Upper lobe of left lung (tissue), 4 donors: ENCODE data around the gene MUC6.

Source experiments
- EP300 ChIP-seq, 4 donors: sonication (generic); formaldehyde crosslinking; IDR thresholded peaks; one replicate each; pipeline ENCODE4 v1.5.1; 2017; ENCODE audit warnings: antibody characterized with exemption in 4 of 4, control low read depth in 2 of 4
- POLR2A ChIP-seq, 4 donors: fragments of 450-650 bp; IDR thresholded peaks; one replicate each; pipeline ENCODE4 v1.5.1; 2016 to 2017; ENCODE audit warnings: antibody characterized with exemption in 4 of 4, mild to moderate bottlenecking in 2 of 4
- POLR2AphosphoS5 ChIP-seq, 2 donors: sonication (generic); formaldehyde crosslinking; IDR thresholded peaks; one replicate each; pipeline ENCODE4 v1.5.1; 2017; ENCODE audit warnings: antibody characterized with exemption in 2 of 2
- TF ChIP-seq, protein P1 (sequence below), 6 experiments: fragments of 450-650 bp in 4 of 6; fragments of 200-600 bp in 2 of 6; sonication (generic) in 2 of 6; IDR thresholded peaks; one replicate each; pipeline ENCODE4 v1.5.1; 2016 to 2019; ENCODE audit warnings: antibody characterized with exemption in 6 of 6

- TF ChIP-seq, protein P1, sequence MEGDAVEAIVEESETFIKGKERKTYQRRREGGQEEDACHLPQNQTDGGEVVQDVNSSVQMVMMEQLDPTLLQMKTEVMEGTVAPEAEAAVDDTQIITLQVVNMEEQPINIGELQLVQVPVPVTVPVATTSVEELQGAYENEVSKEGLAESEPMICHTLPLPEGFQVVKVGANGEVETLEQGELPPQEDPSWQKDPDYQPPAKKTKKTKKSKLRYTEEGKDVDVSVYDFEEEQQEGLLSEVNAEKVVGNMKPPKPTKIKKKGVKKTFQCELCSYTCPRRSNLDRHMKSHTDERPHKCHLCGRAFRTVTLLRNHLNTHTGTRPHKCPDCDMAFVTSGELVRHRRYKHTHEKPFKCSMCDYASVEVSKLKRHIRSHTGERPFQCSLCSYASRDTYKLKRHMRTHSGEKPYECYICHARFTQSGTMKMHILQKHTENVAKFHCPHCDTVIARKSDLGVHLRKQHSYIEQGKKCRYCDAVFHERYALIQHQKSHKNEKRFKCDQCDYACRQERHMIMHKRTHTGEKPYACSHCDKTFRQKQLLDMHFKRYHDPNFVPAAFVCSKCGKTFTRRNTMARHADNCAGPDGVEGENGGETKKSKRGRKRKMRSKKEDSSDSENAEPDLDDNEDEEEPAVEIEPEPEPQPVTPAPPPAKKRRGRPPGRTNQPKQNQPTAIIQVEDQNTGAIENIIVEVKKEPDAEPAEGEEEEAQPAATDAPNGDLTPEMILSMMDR (IDR thresholded peaks at IDR 0.05), result no peak
- TF ChIP-seq POLR2A (IDR thresholded peaks at IDR 0.05), result no peak
- TF ChIP-seq EP300 (IDR thresholded peaks at IDR 0.05), result no peak
- TF ChIP-seq POLR2AphosphoS5 (IDR thresholded peaks at IDR 0.05), result no peak
These were observed 29.8 kb downstream of the MUC6 start for GRCh38 chr11:1006762-1007161.
